Fibroblast of lung (primary cell): ENCODE measurements around the gene CMTM7.

Experiments
- CTCF ChIP-seq, 2 donors: IDR thresholded peaks in 1 of 2; conservative IDR thresholded peaks in 1 of 2; 1 replicate in 1 of 2; 2 replicates in 1 of 2; pipeline ENCODE4 v1.5.1; 2011 to 2012; ENCODE audit warnings: low read length in 2 of 2, control low read depth in 1 of 2, inconsistent platforms in 1 of 2, low read depth in 1 of 2, mild to moderate bottlenecking in 1 of 2
- EZH2 ChIP-seq: IDR thresholded peaks from 2 replicates; pipeline ENCODE4 v1.5.1; 2012; ENCODE audit warnings: low read length, control low read depth, mild to moderate bottlenecking; ENCODE audit errors: missing control alignments

- TF ChIP-seq CTCF (conservative IDR thresholded peaks at IDR 0.05 in 1 of 2, IDR thresholded peaks at IDR 0.05 in 1 of 2; ENCODE audit: low read depth in 1 of 2, low read length in 2 of 2) = no peak
- TF ChIP-seq EZH2 = no peak
Observed at GRCh38 chr3:32495085-32495484, 103.4 kb downstream of the CMTM7 start.
